ENCODE results near the gene ACOXL.

The ACOXL gene

GRCh38 chr2:110759411-110759810 is 27.0 kb downstream of the ACOXL start:
- DNase-seq, result no peak

GRCh38 chr2:110764931-110765330 is 32.6 kb downstream of the ACOXL start:
- DNase-seq, result no peak

- no peak for DNase-seq
These were observed 33.9 kb downstream of the ACOXL start for GRCh38 chr2:110766291-110766690.

DNA sequence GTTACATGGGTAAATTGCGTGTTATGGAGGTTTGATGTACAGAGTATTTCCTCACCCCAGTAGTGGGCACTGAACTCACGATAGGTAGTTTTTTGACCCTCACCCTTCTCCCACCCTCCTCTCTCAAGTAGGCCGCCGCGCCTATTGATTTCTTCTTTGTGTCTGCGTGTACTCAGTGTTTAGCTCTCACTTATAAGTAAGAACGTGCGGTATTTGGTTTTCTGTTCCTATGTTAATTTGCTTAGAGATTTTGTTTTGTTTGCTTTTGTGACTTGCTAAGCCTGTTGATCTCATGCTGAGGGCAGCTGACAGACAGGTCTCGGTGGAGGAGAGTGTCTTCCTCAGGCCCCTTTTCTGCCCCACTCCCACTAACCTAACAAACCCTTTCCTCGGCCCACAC is 36.2 kb downstream of the ACOXL start:
- DNase-seq, result no peak

GRCh38 chr2:110770404-110770958 is 38.1 kb downstream of the ACOXL start:
- no peak for DNase-seq

DNA sequence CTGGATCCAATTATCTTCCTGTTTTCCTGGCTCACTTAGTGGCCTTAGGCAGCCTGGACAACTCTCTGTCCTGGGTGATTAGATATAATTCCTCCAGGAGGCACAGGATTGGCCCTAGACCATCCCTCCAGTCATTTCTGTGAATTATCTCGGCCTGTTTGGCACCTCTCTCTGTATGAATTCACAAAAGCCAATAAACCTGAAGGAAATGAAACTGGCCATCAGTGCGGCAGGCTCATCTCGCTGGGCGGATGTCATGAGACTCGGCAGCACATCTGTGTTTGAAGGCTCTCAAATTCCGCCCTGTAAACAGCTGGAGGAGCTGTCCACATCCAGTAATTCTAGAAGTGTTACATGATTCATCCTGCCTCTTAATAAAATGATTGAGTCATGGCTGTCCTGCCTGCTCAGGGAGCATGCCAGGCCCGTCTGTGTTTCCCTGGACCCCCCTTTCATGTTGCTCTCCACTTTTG is 38.6 kb downstream of the ACOXL start:
- DNase-seq, result no peak

GRCh38 chr2:110771547-110772382 is 39.4 kb downstream of the ACOXL start:
- DNase-seq, result no peak

- DNase-seq, result no peak
These were observed 40.0 kb downstream of the ACOXL start for GRCh38 chr2:110772383-110772755.

DNA sequence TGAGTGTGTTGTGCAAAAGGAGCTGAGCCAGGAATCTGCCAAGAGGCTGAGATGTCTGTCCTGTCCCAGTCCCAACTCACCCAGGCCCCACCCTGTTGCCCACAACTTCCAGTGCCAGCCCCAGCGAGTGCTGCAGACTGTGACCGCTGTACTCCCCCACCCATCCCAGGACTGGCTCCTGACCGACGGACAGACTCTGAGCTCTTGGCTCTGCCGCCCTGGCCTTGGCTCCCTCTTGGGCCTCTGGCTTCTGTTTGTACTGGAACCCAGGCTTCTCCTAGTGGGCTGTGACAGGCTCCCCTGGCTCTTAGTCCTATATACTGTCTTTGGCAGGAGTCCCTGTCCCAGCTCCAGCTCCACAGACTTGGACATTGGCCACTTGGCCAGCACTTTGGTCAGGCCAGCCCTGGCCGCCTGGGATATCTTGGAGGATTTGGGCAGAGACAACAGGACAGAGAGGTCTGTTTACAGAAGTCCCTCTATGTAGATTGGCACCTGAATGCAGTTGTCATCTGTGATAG is 41.1 kb downstream of the ACOXL start:
- DNase-seq, result no peak

DNA sequence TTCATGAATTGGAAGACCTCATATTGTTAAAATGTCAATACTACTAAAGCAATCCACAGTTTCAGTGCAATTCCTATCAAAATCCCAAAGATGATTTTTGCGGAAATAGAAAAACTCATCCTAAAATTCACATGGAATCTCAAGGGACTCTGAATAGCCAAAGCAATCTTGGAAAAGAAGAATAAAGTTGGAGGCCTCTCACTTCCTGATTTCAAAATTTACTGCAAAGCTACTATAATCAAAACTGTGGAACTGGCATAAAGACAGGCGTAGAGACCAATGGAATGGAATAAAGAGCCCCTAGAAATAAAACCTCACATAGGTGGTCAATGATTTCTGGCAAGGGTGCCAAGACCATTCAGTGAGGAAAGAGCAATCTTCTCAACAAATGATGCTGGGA is 42.3 kb downstream of the ACOXL start:
- no peak for DNase-seq

DNA sequence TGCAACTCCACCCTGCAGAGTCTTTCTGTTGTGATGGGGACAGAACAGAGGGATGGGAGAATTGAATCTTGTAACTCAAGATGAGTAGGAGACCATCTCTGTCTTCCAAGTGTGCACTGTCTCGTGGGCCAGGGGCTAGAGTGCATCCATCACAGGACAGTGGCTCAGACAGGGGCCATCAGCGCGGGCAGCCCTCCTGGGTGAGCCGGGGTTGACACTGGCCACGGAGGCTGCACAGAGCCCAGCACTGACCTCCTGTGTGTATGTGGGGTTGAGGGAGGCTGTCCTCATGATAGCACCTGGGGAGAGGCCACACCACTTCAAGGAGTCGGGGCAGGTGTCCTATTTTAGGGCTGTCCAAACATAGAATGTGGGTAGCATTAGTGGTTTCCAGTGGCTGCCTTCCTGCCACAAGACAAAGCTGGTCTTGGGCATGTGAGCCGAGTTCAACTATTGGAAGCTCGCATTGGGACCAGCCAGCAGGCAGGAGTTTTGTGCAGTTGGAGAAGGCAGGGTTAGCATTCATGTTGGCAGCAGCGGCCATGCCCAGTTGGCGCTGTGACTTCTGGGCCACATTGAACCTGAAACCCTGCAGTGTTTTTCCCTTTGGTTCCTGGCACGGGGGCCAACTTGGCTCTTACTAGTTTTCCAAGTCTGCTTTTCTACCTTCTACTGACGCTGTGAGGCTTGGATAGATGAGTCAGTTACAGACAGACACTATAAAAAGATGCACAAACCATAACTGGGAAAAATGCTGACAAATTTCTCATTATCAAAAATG is 45.3 kb downstream of the ACOXL start:
- DNase-seq, result no peak

- DNase-seq, result no peak
These were observed 48.1 kb downstream of the ACOXL start for GRCh38 chr2:110780461-110780860.

- no peak for DNase-seq
These were observed 51.0 kb downstream of the ACOXL start for GRCh38 chr2:110783196-110783873.

DNA sequence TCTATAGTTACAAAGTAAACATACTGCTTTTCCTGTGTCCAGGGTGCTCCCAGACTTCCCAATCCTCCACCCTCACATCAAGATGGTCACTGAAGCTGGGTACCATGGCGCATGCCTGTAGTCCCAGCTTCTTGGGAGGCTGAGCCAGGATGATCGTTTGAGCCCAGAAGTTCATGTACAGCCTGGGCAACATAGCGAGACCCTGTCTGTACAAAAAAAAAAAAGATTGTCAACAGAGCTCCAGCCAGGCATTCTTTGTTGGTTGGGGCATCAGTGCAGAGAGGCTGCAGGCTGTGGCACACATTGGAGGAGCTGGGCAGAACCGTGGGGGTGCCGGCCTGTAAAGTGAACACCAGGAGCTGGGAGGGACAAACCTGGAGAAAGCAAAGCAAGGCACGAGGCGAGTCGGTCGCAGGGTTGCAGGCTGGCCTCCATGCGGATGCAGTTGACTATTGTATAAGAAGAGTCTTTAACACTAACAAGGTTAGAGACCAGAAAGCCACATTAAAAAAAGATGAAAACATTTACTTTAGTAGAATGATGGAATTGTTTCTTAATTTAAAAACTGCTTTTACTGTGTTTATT is 51.8 kb downstream of the ACOXL start:
- no peak for DNase-seq

GRCh38 chr2:110785439-110785838 is 53.1 kb downstream of the ACOXL start:
- no peak for DNase-seq

DNA sequence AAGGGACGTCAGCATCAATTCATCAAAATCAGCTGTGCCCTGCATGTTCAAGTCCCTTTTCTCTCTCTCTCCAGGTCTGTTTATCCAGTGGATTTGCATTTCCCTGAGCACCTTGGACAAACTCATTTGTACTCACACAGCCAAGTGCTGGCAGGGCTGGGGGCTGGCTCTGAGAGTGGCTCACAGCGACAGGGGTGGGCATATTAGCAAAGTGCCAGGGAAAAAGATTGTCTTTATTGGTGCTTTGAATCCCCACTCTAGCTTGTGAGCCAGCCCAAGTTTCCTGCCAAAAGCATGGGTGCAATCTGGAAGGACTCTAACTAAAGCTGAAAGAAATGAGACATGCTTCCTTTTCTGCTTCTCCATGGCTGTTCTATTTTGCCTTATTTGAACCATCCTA is 56.6 kb downstream of the ACOXL start:
- no peak for DNase-seq

GRCh38 chr2:110789706-110790105 is 57.3 kb downstream of the ACOXL start:
- DNase-seq, result no peak

GRCh38 chr2:110790907-110791306 is 58.5 kb downstream of the ACOXL start:
- no peak for DNase-seq

DNA sequence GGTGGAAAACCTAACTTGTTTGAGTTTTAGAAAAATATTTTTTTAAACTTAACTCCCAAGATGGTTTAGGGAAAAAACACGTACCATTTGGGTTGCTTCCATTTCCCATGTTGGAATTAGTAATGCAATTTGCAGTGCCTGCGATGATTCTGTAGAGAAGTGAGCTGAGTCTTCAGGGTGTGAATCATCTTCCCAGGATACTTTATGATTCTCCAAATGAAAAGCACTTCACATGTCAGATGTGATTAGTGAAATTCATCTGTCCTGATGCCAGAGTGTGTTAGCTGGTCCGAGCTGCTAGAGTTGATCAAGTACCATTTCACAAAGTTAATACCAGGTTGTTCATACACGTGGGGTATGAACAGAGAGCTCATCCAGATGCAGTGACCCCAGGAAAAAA is 59.1 kb downstream of the ACOXL start:
- no peak for DNase-seq

GRCh38 chr2:110793034-110793433 is 60.7 kb downstream of the ACOXL start:
- no peak for DNase-seq

DNA sequence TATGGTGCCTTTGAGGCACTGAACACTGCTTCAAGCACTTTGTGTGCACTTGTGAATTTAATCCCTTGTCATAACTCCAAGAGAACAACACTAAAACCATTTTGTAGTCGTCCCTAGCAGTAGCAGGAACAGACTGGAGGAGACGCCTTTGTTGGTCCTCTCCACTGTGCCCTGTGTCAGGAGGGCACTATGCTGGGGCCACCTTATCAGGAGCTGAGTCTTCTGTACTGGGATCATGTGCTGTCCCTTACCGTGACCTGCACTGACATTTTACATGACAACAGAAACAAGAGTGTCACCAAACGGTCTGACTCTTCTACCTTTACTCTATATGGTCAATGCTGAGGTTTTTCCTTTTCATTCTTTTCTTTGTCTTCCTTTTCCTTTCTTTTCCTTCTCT is 62.0 kb downstream of the ACOXL start:
- no peak for DNase-seq

GRCh38 chr2:110794951-110795350 is 62.6 kb downstream of the ACOXL start:
- no peak for DNase-seq
